NCI-H1436 (cell line): Measurements from ENCODE around the gene SMPD3.

Source experiments
- DNase-seq: peaks from one replicate; lab custom pipeline; 2025; lab: John Stamatoyannopoulos, UW

The SMPD3 gene

DNA sequence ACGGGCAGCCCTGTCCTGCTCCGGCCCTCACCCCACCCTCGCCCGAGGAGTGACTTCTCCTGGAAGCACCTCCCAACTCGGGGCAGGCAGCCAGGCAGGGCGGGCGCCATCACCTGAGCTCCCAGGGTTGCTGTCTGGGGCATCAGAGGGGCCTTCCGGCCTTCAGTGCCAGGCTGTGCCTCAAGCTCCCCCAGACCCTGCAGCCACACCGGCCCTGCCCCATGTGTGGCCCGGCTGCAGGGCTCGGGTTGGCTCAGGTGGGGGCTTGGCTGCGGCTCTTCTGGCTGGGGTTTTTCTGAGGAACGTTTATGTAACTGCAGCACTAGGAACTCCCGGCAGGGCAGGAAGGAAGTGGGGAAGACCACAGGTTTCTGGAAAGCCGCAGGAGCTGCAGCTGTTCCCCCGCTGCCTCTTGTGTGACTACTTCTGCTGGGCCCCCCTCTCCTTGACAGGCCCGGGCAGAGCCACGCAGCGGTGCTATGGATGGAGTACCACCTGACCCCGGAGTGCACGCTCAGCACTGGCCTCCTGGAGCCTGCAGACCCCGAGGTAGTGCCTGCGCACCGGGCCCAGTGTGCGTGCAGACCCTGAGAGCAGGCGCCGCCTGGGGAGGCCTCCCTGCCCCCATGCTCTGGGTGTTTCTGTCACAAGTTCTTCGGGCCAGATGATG is 91.9 kb downstream of the SMPD3 start:
- DNase-seq = no peak

- DNase-seq = no peak
These were observed 92.7 kb downstream of the SMPD3 start for GRCh38 chr16:68355447-68356248.

DNA sequence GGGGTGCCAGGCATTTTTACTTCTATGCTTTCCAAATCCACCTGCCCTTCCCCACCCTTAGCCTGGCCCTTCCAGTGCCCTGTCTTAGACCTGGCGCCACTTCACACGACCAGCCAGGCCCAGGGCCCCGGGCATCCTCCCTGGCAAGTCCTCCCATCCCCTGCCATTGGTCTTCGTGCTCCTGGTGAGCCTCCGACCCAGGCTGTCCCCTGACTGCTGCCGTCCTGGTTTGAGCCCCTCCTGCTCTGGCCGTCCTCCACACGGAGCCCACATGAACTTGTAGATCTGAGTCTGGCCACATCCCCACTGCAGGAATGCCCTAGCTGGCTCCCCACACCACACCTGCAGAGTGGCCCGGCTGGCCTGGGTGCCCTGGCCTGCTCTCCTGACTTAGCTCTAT is 93.5 kb downstream of the SMPD3 start:
- no peak for DNase-seq

DNA sequence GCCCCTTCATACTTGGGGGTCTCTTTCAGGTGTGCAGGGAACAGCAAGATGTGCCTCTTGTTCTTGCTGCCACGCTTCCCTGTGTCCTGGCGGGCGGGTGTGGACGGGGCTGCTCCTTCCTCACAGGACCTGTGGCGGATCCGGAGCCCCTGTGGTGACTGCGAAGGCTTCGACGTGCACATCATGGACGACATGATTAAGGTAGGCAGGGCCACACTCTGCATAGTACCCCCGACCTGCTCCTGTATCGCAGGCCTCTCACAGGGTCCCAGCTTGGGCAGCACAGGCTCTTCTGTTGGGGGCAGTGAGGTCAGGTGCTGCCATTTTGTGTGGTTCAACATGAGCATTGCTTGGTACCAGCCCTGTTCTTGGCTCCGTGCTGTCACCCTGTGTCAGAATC is 94.9 kb downstream of the SMPD3 start:
- DNase-seq = no peak

DNA sequence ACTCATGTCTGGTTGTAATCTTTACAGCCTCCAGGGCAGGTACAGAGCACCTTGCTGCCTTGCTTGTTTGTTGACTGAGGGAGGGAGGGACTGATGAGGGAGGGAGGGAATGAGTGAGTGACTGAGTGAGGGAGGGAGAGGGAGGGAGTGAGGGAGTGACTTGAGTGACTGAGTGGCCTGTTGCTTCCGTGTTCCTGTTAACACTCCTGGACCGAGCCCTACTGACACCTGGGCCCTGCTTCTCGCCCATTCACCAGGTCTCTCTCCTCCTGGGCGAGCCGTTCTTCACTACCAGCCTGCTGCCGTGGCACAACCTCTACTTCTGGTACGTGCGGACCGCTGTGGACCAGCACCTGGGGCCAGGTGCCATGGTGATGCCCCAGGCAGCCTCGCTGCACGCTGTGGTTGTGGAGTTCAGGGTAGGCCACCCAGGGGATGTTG is 96.3 kb downstream of the SMPD3 start:
- DNase-seq = no peak

DNA sequence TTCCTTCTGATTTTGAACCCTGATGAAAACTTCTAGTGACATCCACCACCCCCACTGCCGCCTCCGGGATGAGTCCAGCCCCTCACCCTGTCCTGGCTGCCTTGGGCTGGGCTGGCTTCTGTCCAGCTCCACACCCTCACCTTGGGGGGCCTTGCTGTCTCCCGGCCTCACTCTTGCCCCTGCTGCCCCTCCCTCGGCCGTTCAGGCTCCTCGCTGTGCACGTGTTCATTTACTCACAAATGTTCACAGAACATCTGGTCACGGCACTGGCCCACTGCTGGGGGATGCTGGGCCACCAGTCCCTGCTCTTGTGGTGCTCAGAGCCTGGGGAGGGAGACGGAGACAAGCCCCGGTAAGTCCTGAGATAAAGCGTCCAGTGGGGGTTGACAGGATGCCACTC is 96.8 kb downstream of the SMPD3 start:
- DNase-seq = no peak

DNA sequence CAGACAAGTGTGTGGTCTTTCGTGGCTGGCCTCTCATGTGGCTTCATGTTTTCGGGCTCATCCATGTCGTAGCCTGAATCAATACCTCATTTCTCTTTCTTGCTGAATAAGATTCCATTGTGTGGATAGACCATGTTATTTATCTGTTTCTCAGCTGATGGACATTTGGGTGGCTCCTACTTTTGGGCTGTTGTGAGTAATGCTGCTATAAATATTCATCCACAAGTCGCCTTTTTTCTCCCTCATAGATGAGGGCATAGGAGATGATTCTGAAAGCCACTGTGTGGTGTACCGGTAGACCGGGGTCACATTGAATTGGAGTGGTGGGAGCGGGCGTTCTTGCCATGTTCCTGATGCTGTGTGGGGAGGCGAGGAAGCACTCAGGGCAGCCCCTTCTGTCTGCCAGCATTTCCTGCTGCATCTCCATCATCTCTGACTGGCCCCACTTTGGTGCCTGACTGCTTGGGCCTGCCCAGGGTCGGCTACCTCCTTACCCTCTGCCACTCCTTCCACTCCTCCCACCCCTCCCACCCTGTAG is 97.4 kb downstream of the SMPD3 start:
- no peak for DNase-seq

DNA sequence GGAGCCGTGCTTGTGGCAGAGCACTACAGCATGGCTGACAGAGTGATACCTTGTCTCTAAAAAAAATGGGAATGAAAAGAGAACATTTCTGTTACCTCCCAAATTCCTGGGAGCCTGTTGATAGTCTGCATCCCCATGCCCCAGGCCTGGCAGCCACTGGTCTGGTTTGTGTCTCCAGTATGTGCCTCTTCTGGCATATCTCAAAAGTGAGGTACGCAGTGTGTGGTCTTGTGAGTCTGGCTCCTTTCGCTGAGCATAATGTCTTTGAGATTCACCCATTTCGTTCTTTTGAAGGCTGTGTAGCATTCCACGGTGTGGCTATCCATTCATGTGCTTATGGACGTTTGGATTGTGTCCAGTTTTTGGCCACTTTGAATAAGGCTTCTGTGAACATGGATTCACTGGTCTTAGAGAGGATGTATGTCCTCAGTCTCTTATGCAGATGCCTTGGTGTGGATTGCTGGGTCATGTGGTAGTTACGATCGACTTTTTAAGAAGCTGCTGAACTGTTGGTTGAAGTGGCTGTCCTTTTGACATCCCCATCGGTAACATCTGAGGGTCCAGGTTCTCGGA is 98.4 kb downstream of the SMPD3 start:
- no peak for DNase-seq

DNA sequence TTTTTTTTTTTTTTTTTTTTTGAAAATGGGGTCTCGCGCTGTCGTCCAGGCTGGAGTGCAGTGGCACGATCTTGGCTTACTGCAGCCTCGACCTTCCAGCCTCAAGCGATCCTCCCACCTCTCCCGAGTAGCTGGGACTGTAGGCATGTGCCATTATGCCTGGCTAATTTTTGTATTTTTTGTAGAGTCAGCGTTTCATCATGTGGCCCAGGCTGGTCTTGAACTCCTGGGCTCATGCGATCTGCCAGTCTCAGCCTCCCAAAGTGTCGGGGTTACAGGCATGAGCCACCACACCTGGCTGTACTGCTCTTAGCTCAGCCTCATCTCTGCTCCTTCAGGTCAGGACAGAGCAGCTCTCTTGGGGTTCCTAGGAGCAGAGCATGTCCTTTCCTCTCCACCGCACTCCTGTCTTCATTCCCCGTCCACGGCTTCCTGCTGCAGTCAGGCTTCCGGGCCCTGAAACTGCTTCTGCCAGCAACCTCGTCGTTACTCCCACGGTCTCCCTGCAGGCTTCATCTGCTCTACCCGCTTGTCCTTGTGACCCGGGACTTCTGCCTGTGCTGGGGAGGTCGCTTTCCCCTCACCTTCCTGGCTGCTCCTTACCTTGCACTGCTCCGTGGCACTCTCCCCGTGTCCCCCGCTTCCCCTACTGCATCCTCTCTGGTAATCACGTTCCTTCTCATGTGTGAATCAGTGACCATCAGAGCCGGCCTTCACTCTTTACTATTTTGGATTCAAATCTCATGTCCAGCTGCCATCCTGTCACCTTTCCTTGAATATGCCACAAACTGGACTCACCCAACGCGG is 99.5 kb downstream of the SMPD3 start:
- DNase-seq = no peak

DNA sequence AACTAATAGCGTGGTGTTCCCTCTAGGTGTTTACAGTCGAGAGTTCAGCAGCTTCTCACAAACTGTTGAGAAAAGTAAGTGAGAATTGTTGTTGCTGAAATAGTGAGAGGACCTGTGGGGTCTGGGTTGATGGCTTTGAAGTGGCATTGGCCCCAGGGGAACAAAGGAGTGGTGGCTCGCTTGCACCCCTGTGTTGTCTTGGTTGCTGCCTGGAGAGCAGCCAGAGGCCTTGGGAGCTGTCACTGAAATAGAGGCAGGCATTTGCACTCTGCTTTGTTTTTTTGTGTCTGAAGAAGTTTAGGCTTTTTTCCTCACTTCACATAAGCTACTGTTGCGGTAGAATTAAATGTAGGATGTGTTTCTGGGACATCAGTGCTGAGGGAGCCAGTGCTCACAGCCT is 100.7 kb downstream of the SMPD3 start:
- no peak for DNase-seq

- no peak for DNase-seq
These were observed 101.3 kb downstream of the SMPD3 start for GRCh38 chr16:68346892-68347480.

GRCh38 chr16:68345958-68346635 is 102.2 kb downstream of the SMPD3 start:
- no peak for DNase-seq

DNA sequence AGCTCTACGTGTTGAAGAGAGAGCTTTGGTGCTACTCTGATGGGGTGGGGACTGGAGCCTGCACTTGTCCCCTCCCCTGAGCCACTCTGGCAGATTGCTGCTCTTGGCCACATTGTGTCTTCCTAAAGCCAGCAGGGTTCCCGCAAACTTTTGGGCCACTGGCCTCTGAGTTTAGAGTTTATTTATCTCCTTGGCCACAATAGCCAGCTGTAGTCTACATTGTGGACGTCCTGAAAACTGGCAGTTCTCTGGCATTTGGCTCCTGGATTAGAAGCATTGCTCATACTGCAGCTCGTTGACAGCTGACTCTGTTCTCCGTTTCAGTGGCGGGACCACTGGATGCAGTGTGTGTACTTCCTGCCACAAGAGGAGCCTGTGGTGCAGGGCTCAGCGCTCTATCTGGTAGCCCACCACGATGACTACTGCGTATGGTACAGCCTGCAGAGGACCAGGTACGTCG is 102.9 kb downstream of the SMPD3 start:
- DNase-seq = no peak

DNA sequence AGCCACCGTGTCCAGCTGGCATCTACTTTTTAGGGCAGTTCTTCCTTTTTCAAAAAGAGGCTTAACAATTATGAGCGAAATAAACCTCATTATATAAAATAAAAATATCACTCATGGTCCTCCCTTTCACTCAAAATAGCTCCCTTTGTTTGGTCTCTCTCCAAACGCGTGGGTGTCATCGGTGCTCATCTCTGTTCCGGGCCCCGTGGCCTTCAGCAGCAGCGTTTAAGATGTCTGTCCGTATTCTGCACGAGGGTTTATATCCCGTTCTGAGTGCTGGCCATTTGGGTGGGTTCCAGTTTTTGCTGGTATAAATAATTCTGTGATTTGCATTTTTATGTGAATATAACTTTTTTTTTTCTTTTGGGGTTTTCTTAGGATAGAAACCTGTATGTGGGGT is 104.1 kb downstream of the SMPD3 start:
- no peak for DNase-seq

- no peak for DNase-seq
These were observed 105.2 kb downstream of the SMPD3 start for GRCh38 chr16:68343137-68343536.

- DNase-seq = no peak
These were observed 105.7 kb downstream of the SMPD3 start for GRCh38 chr16:68342620-68343019.

DNA sequence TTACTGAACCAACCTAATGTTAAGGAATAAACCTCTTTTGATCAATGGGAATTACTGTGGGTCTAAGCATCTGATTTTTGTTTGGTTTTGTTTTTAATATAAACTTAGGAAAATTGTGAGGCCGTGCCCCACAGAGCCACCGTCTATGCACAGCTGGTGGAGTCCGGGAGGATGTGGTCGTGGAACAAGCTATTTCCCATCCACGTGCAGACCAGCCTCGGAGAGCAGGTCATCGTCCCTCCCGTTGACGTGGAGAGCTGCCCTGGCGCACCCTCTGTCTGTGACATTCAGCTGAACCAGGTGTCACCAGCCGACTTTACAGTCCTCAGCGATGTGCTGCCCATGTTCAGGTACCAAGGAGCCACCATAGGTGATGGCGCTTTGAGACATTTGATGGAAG is 109.1 kb downstream of the SMPD3 start:
- no peak for DNase-seq

DNA sequence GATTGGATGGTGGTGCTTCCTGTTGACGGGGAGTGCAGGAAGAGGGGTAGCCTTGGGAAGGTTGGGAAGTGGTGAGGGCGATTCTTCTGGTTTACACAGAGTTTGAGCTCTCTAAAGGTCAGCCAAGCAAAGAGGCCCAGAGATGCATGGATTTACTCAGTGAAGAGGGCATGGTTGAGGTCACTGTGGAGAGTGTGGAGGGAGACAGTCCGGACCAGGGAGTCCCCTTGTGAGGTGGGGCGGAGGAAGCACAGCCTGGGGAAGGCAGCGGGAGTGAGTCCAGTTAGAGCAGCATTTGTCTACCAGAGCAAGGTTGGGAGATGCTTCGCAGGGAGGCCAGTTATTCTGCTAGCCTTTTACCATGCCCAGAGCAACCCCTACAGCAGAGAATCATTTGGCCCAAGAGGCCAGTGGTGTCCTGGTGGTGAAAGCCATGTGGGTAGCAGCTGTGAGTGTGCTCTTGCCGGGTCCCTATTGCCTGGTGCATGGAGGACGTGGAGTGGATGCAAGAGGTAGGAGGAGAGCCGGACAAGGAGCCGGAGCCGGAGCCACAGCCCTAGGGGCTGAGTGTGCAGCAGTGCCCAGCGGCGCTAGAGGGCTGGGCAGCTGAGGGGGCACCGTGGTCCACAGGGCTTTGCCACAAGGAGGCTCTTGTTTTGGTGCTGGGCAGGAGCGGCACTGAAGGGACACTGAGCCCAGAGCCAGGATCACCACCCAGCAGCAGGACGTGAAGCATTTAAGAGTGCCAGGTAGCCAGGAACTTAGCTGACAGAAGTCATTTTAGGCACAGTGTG is 109.8 kb downstream of the SMPD3 start:
- DNase-seq = no peak

GRCh38 chr16:68335175-68335574 is 113.1 kb downstream of the SMPD3 start:
- DNase-seq = no peak

DNA sequence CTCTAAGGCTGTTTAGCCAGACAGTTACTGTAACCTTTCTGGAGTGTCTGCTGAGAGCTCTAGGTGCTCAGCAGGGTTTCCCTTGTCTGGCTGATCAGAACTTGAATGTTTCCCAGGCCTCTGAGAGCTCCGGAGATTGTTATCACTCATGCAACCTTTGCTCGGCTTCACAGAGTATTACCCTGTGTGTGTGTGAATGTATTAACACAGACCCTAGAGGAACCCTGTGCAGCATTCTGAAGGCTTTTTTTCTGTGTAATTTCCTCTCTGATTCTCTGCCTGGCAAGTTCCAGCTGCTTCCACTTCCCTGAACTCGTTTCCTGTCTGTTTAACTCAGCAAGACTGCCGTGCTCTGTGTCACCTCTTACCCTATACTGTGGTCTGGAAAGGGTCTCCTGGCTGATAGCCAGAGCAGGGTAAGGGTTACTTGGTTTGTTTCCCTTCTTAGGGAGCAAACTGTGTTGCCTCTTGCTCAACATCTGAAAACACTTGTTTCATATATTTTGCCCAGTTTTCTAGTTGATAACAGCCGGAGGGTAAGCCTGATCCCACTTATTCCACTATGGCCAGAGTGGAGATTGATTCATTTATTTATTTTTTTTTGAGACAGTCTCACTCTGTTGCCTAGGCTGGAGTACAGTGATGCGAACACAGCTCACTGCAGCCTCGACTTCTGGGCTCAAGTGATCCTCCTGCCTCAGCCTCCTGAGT is 115.7 kb downstream of the SMPD3 start:
- no peak for DNase-seq
